8988T (cell line): ENCODE data around the gene CHCT1.
A peak's percentile ranks its signal among the peaks of the same experiment; 100 is the strongest.
"Not testable (repeated sequence)": the region's sequence is repeated elsewhere in the genome, so short reads cannot be mapped to it uniquely, and the experiment has no call there.

ENCODE experiments used
- DNase-seq: peaks from one replicate; pipeline ENCODE4 v3.0.0; 2011

The CHCT1 gene

GRCh38 chr17:60401819-60402218 lies 20.5 kb upstream of the CHCT1 start:
- DNase-seq, result no peak

GRCh38 chr17:60403523-60403810 lies 18.8 kb upstream of the CHCT1 start:
- no peak for DNase-seq

- DNase-seq, result no peak
Observed at GRCh38 chr17:60403962-60404361, 18.3 kb upstream of the CHCT1 start.

- no peak for DNase-seq
Observed at GRCh38 chr17:60406887-60407286, 15.4 kb upstream of the CHCT1 start.

GRCh38 chr17:60410001-60410400 lies 12.3 kb upstream of the CHCT1 start:
- DNase-seq, result no peak

- DNase-seq, result no peak
Observed at GRCh38 chr17:60412701-60413100, 9.6 kb upstream of the CHCT1 start.

GRCh38 chr17:60415146-60415545 lies 7.1 kb upstream of the CHCT1 start:
- no peak for DNase-seq

GRCh38 chr17:60416368-60416925 lies 5.8 kb upstream of the CHCT1 start:
- DNase-seq, result no peak

- not testable (repeated sequence) for DNase-seq
Observed at GRCh38 chr17:60419003-60419402, 3.3 kb upstream of the CHCT1 start.

- DNase-seq, result not testable (repeated sequence)
Observed at GRCh38 chr17:60419875-60420274, 2.4 kb upstream of the CHCT1 start.

GRCh38 chr17:60421273-60422161 lies 772 bp upstream of the CHCT1 start:
- DNase-seq, result peak; percentile 66

GRCh38 chr17:60423865-60424264 lies 1.6 kb downstream of the CHCT1 start:
- DNase-seq, result no peak

GRCh38 chr17:60425626-60426025 lies 3.3 kb downstream of the CHCT1 start:
- DNase-seq, result no peak

GRCh38 chr17:60426596-60426995 lies 4.3 kb downstream of the CHCT1 start:
- no peak for DNase-seq

GRCh38 chr17:60428491-60428890 lies 6.2 kb downstream of the CHCT1 start:
- not testable (repeated sequence) for DNase-seq

- not testable (repeated sequence) for DNase-seq
Observed at GRCh38 chr17:60430561-60430960, 8.3 kb downstream of the CHCT1 start.

- DNase-seq, result not testable (repeated sequence)
Observed at GRCh38 chr17:60433021-60433997, 11.0 kb downstream of the CHCT1 start.

GRCh38 chr17:60435244-60436167 lies 13.2 kb downstream of the CHCT1 start:
- DNase-seq, result peak; percentile 34

GRCh38 chr17:60436676-60437075 lies 14.4 kb downstream of the CHCT1 start:
- DNase-seq, result no peak

- no peak for DNase-seq
Observed at GRCh38 chr17:60439501-60439900, 17.2 kb downstream of the CHCT1 start.

- DNase-seq, result no peak
Observed at GRCh38 chr17:60442271-60443173, 20.2 kb downstream of the CHCT1 start.
